HL-60 (cell line): Measurements from ENCODE around the gene DIDO1.

ENCODE experiments used
- DNase-seq, 2 experiments: peaks; one replicate each; pipeline ENCODE4 v3.0.0-alpha.2; 2010 to 2020; ENCODE audit warnings: low read depth in 1 of 2, low spot score in 1 of 2
- H3K27ac ChIP-seq: fragments of 250-450 bp; sonication (Bioruptor Pico); replicated peaks from 2 replicates; pipeline ENCODE4 v1.5.1; 2020; ENCODE audit warnings: mild to moderate bottlenecking, moderate library complexity
- H3K27me3 ChIP-seq: fragments of 250-450 bp; sonication (Bioruptor Pico); 2 replicates; pipeline ENCODE4 v1.5.1; 2021; ENCODE audit warnings: mild to moderate bottlenecking, moderate library complexity; ENCODE audit not compliant: insufficient read depth, poor library complexity, severe bottlenecking
- H3K4me3 ChIP-seq: replicated peaks from 2 replicates; pipeline ENCODE4 v1.5.1; 2011; ENCODE audit warnings: mild to moderate bottlenecking, control low read depth, low read length; ENCODE audit not compliant: insufficient read depth
- GABPA ChIP-seq: IDR thresholded peaks from 2 replicates; pipeline ENCODE4 v1.6.1; 2012; ENCODE audit warnings: low read depth
- POLR2AphosphoS5 ChIP-seq: IDR thresholded peaks from 2 replicates; pipeline ENCODE4 v1.6.1; 2012; ENCODE audit warnings: low read depth
- REST ChIP-seq: IDR thresholded peaks from 2 replicates; pipeline ENCODE4 v1.6.1; 2012; ENCODE audit warnings: low read depth; ENCODE audit not compliant: insufficient replicate concordance
- SPI1 ChIP-seq: IDR thresholded peaks from 2 replicates; pipeline ENCODE4 v1.6.1; 2012; ENCODE audit warnings: low read depth, mild to moderate bottlenecking, borderline replicate concordance
- TF ChIP-seq, protein P1 (sequence below): IDR thresholded peaks from one replicate; pipeline ENCODE4 v1.5.1; 2011; ENCODE audit warnings: low read length, control low read depth, inconsistent platforms; ENCODE audit not compliant: insufficient read depth

DIDO1 gene

DNA sequence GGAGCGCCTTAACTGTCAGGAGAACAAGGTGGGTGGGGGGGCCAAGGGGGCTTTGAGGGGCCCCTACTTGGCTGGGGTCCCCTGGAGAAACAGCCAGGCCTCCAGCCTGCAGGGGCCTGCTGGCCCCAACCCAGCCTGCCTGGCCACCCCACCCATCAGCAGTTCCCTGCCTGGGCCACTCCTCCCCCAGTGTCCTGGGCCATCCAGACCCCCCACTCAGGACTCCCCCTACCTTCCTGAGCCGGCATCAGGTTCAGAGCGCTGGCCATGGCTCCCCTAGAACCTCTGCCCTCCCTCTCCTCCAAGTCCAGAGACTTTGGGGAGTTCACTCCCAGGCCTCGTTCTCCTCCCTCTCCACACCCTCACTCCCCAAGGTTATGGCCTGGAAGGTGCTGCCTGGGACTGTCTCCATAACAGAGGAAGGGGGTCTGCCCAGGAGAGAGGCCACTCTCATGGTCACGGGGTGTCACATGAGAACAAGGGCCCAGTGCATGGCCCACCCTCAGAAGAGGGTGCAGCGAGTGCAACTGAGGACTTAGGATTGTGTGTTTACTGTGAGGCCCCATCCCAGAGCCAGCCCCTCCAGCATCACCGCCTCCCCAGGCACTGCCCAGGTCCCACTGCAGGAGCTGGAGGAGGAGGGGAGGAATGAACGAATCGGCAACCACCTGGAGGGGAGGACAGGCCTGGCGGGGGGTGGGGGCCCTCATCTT, 32.2 kb upstream of the DIDO1 start:
- H3K27me3 ChIP-seq = no peaks in the 10 kb centered on the region
- no peak for DNase-seq
- H3K27ac ChIP-seq = peak overlapping the region; percentile 11; the same call in 1 of the 2 replicates
- H3K4me3 ChIP-seq = no peak overlapping the region
- no peak for TF ChIP-seq GABPA
- no peak for TF ChIP-seq POLR2AphosphoS5
- TF ChIP-seq, protein P1, sequence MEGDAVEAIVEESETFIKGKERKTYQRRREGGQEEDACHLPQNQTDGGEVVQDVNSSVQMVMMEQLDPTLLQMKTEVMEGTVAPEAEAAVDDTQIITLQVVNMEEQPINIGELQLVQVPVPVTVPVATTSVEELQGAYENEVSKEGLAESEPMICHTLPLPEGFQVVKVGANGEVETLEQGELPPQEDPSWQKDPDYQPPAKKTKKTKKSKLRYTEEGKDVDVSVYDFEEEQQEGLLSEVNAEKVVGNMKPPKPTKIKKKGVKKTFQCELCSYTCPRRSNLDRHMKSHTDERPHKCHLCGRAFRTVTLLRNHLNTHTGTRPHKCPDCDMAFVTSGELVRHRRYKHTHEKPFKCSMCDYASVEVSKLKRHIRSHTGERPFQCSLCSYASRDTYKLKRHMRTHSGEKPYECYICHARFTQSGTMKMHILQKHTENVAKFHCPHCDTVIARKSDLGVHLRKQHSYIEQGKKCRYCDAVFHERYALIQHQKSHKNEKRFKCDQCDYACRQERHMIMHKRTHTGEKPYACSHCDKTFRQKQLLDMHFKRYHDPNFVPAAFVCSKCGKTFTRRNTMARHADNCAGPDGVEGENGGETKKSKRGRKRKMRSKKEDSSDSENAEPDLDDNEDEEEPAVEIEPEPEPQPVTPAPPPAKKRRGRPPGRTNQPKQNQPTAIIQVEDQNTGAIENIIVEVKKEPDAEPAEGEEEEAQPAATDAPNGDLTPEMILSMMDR = no peak
- no peak for TF ChIP-seq SPI1
- no peak for TF ChIP-seq REST

GRCh38 chr20:62957136-62958117, 31.1 kb upstream of the DIDO1 start:
- DNase-seq = no peak
- Histone ChIP-seq H3K27me3 (no peaks in the 10 kb centered on the region), H3K27ac (no peak overlapping the region), H3K4me3 (no peak overlapping the region)
- TF ChIP-seq GABPA (no peak), POLR2AphosphoS5 (peak; percentile 41; the same call in 1 of the 2 replicates), REST (no peak), SPI1 (no peak)

- Histone ChIP-seq H3K27me3 (no peaks in the 10 kb centered on the region), H3K4me3 (no peak overlapping the region), H3K27ac (no peak overlapping the region)
- no peak for DNase-seq
- TF ChIP-seq SPI1 = no peak
- TF ChIP-seq, protein P1 = no peak
- no peak for TF ChIP-seq REST
- TF ChIP-seq GABPA = no peak
- TF ChIP-seq POLR2AphosphoS5 = no peak
Measured at GRCh38 chr20:62956387-62957135, 30.3 kb upstream of the DIDO1 start.
